Naive thymus-derived CD8-positive, alpha-beta T cell (primary cell): Measurements from ENCODE around the gene PACRG. TPM values are rescaled to one million over a fixed set of nuclear protein-coding genes. Genes with fewer than 3 reads are reported as not detected.

ENCODE experiments used
- ATAC-seq, 2 donors: fragments of 150-1000 bp; cut with Tn5 transposase in 1 of 2; sonication (Bioruptor Pico), chemical (Tn5 transposase) in 1 of 2; 1 replicate in 1 of 2; 2 replicates in 1 of 2; pipeline ENCODE4 v1.10.0; 2021; ENCODE audit warnings: mild to moderate bottlenecking in 2 of 2, moderate library complexity in 2 of 2
- POLR2A ChIA-PET: fragments of 350-600 bp; sonication (Branson Sonifier 250); formaldehyde crosslinking; loops from one replicate; lab custom pipeline; 2021; ENCODE audit warnings: antibody characterized with exemption; lab: Charles Lee
- DNase-seq, 10 donors: peaks; one replicate each; pipeline versions ENCODE4 v3.0.0 to v3.0.0-alpha.2; 2020 to 2022
- H3K27ac Mint-ChIP-seq, 10 donors: one replicate each; pipeline ENCODE4 v1.8.0; 2020 to 2022; ENCODE audit warnings: mild to moderate bottlenecking in 10 of 10, mixed read lengths in 10 of 10, moderate library complexity in 4 of 10, inconsistent platforms in 1 of 10
- H3K27me3 Mint-ChIP-seq, 5 donors: one replicate each; pipeline ENCODE4 v1.8.0; 2021 to 2022; ENCODE audit warnings: mixed read lengths in 5 of 5
- H3K36me3 Mint-ChIP-seq, 3 donors: one replicate each; pipeline ENCODE4 v1.8.0; 2020 to 2022; ENCODE audit warnings: mixed read lengths in 3 of 3, mild to moderate bottlenecking in 2 of 3, inconsistent platforms in 1 of 3
- H3K4me1 Mint-ChIP-seq, 4 donors: one replicate each; pipeline ENCODE4 v1.8.0; 2021 to 2022; ENCODE audit warnings: mixed read lengths in 4 of 4
- H3K4me3 Mint-ChIP-seq, 10 donors: one replicate each; pipeline ENCODE4 v1.8.0; 2020 to 2022; ENCODE audit warnings: mild to moderate bottlenecking in 10 of 10, mixed read lengths in 10 of 10, moderate library complexity in 6 of 10, inconsistent platforms in 1 of 10
- H3K9me3 Mint-ChIP-seq, 9 donors: one replicate each; pipeline ENCODE4 v1.8.0; 2020 to 2022; ENCODE audit warnings: mixed read lengths in 9 of 9, mild to moderate bottlenecking in 3 of 9, inconsistent platforms in 1 of 9, moderate library complexity in 1 of 9
- polyA plus RNA-seq, 3 donors: library from polyadenylated mRNA; unstranded; fragments of 300-500 nt; fragmentation: Illumina TruSeq; gene quantifications; one replicate each; pipeline ENCODE4 v1.2.3, GENCODE V29; 2021
- total RNA-seq, 8 experiments: library from RNA in 2 of 8; stranded (reverse) in 2 of 8; gene quantifications; one replicate each; pipeline ENCODE4 v1.2.3 and lab custom pipeline; 2021 to 2026

Gene PACRG
- total and polyA plus RNA-seq, 5 experiments from 2014 or later: 0.34 to 1.2 (median 0.83) TPM; not detected in 1

DNA sequence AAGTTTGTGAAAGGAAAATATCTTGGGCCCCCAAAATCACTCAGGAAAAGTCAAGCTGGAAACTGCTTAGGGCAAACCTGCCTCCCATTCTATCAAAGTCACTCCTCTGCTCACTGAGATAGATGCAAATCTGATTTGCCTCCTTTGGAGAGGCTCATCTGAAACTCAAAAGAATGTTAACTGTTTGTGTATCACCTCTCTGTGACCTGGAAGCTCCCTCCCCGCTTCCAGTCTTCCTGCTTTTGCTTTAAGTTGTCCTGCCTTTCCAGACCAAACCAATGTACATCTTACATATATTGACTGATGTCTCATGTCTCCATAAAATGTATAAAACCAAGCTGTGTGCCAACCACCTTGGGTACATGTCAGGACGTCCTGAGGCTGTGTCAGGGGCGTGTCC, 355.4 kb downstream of the PACRG start:
- no peak overlapping the region for H3K27ac Mint-ChIP-seq
- no peaks in the 10 kb centered on the region for H3K36me3 Mint-ChIP-seq
- DNase-seq (no peak), ATAC-seq (no peak)
- peaks cover 0 to 10% (median 1%) of the 10 kb centered on the region in 5 donors for H3K27me3 Mint-ChIP-seq
- H3K4me3 Mint-ChIP-seq: no peak overlapping the region
- POLR2A ChIA-PET: no interaction called here
- no peaks in the 10 kb centered on the region for H3K4me1 Mint-ChIP-seq
- peaks cover 0 to 20% (median 6%) of the 10 kb centered on the region in 9 donors for H3K9me3 Mint-ChIP-seq

DNA sequence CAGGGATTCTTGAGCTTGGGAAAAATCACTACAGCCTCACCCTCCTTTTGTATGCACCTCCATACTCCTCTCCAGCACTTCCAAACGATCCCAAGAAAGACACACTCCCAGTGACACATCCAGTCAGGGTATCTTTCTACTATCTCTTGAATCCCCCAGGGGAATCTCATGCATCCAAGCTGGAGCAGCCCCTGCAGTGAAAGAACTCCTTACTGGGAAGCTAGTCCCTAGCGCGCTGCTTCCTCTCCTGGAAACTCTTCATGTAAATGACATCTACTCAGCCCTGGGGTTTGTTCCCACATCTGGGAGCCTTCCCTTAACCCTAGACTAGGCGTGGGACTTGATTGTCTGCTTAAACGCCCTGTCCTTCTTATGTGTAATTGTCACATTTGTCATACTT, 357.7 kb downstream of the PACRG start:
- POLR2A ChIA-PET: no interaction called here
- no peaks in the 10 kb centered on the region for H3K36me3 Mint-ChIP-seq
- no peaks in the 10 kb centered on the region for H3K4me1 Mint-ChIP-seq
- DNase-seq: no peak
- H3K4me3 Mint-ChIP-seq: no peak overlapping the region
- H3K27me3 Mint-ChIP-seq: peaks cover 0 to 10% (median 1%) of the 10 kb centered on the region in 5 donors
- H3K9me3 Mint-ChIP-seq: peaks cover 0 to 12% (median 0%) of the 10 kb centered on the region in 9 donors
- H3K27ac Mint-ChIP-seq: no peak overlapping the region
- no peak for ATAC-seq

DNA sequence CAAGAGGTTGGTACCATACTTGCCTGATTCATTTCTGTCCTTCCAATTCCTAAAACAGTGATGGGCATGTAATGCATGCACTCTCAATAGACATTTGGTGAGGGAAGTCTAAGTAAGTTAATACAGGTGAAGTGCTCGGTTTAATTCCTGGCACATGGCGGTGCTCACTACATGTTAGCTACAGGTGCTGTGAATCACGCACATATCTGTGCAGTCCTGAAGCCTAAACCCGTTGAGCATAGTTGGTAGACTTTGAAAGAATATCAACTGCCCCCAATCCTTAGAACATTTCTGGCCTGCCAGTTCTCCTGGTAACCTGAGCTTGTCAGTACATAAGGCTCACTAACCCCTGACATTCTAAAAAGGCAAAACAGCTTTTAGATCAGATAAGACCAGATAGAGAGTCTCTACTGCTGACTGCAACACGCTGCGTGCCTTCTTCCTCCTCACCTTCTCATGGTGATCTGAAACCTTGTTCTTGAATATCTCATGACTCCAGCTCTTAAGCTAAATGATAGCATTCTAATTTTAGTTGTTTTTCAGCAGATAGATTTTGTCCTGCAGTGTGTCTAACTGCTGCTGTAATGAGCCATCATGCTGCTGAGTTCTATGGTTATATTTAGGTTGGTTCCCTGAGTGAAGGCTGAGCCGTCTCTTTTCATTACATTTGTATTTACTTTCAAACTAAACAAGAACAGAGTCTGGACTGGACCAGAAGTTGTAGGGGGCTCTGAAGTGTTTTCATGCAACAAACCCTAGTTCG, 358.3 kb downstream of the PACRG start:
- no peak for ATAC-seq
- DNase-seq: no peak
- Mint-ChIP-seq H3K27me3 (peaks cover 0 to 10% (median 1%) of the 10 kb centered on the region in 5 donors), H3K36me3 (no peaks in the 10 kb centered on the region), H3K9me3 (peaks cover 0 to 12% (median 0%) of the 10 kb centered on the region in 9 donors), H3K4me1 (no peaks in the 10 kb centered on the region), H3K27ac (no peak overlapping the region), H3K4me3 (no peak overlapping the region)
- POLR2A ChIA-PET: no interaction called here

DNA sequence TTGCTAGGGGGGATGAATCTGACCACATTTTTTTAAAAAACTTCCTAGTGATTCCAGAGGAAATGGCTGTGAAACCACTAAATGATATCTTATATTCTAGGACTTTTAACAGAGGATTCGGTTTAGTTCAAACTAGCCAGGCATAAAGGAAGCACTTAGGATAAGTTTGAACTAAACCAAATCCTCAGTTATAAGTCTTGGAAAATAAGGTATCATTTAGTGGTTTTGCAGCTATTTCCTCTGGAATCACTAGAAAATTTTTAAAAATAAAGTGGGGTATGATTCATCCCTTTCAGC, 358.8 kb downstream of the PACRG start:
- no peak for DNase-seq
- no peaks in the 10 kb centered on the region for H3K36me3 Mint-ChIP-seq
- H3K27ac Mint-ChIP-seq: no peak overlapping the region
- ATAC-seq: no peak
- H3K9me3 Mint-ChIP-seq: peaks cover 0 to 12% (median 0%) of the 10 kb centered on the region in 9 donors
- H3K4me3 Mint-ChIP-seq: no peak overlapping the region
- H3K27me3 Mint-ChIP-seq: peaks cover 0 to 10% (median 1%) of the 10 kb centered on the region in 5 donors
- POLR2A ChIA-PET: no interaction called here
- H3K4me1 Mint-ChIP-seq: no peaks in the 10 kb centered on the region

DNA sequence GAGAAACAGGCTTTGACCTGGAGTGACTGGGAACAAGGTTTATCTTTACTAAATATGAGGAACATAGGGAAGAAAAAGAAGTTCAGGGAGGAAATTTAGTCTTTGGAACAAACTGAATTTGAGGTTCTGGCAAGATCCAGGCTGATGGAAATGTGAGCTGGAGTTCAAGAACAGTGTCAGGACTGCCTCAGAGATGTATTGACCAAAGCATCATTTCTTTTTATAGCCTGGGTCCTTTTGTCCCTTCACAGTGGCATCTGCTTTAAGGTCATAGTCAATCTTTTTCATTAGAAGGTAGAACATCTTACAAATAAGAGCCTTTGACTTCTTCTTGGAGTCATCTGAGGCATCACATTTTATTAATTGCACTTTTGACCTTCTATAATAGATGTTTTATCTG, 360.2 kb downstream of the PACRG start:
- H3K27ac Mint-ChIP-seq: no peak overlapping the region
- ATAC-seq (no peak), DNase-seq (no peak)
- H3K4me3 Mint-ChIP-seq: no peak overlapping the region
- POLR2A ChIA-PET: no interaction called here
- H3K9me3 Mint-ChIP-seq: peaks cover 0 to 12% (median 0%) of the 10 kb centered on the region in 9 donors
- no peaks in the 10 kb centered on the region for H3K4me1 Mint-ChIP-seq
- H3K27me3 Mint-ChIP-seq: peaks cover 0 to 10% (median 1%) of the 10 kb centered on the region in 5 donors
- H3K36me3 Mint-ChIP-seq: no peaks in the 10 kb centered on the region

DNA sequence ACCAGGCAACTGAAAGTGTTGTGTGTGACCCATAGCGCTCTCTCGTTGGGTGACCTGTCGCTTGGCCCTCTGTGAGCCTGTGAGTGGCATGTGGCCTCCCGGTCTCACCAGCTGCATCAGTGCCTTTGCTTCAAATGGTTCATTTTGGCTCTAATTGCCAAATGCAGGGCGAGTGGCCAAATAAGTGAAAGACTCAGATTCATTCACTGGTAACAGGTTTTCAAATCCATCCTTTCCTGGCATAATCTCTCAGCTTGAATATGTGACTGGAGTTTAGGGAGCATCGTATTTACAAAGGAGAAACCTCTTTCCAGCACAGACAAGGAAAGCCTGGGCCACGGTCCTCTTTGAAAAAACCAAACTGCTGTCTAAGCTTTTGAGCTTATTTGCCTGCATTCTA, 365.1 kb downstream of the PACRG start:
- no peak overlapping the region for H3K4me3 Mint-ChIP-seq
- DNase-seq: no peak
- POLR2A ChIA-PET: no interaction called here
- no peaks in the 10 kb centered on the region for H3K27me3 Mint-ChIP-seq
- no peak for ATAC-seq
- no peaks in the 10 kb centered on the region for H3K36me3 Mint-ChIP-seq
- H3K9me3 Mint-ChIP-seq: peaks cover 0 to 4% (median 0%) of the 10 kb centered on the region in 9 donors
- H3K27ac Mint-ChIP-seq: no peak overlapping the region
- H3K4me1 Mint-ChIP-seq: no peaks in the 10 kb centered on the region

DNA sequence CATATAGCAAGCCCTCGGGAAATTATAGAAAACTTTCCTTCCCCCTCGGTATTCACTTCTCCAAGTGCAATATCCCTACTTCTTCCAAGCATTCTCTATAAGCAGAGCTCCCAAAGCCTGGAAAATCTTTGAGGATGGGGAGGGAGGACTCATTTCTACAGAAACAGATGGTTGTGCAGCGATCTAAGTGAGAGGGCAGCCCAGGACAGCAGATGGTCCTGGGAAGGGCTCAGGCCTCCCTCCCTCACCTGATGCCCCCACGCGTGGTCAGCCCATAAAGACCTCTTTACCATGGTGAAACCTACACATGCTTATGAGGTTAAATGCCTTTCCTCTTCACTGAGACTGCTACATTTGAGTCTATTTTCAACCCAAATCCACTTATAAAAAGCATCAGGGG, 367.1 kb downstream of the PACRG start:
- no peak overlapping the region for H3K4me3 Mint-ChIP-seq
- POLR2A ChIA-PET: no interaction called here
- H3K4me1 Mint-ChIP-seq: no peaks in the 10 kb centered on the region
- no peak overlapping the region for H3K27ac Mint-ChIP-seq
- DNase-seq (no peak), ATAC-seq (no peak)
- H3K27me3 Mint-ChIP-seq: peaks cover 0 to 2% (median 0%) of the 10 kb centered on the region in 5 donors
- H3K36me3 Mint-ChIP-seq: no peaks in the 10 kb centered on the region
- H3K9me3 Mint-ChIP-seq: peaks cover 0 to 5% (median 0%) of the 10 kb centered on the region in 9 donors

DNA sequence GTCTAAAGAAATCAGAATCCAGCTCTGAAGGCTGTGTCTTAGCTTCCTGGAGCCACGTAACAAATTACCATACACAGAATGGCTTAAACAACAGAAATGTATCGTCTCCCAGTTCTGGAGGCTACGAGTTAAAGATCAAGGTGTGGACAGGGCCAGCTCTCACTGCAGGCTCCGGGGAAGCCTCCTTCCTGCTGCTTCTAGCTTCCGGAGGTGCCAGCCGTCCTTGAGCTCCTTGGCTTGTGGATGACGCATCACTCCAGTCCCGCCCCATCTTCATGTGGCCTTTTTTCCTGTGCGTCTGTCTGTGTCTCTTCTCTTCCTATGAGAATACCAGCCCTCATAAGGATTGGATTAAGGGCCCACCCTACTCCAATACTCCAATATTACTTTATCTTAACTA, 367.6 kb downstream of the PACRG start:
- DNase-seq (no peak), ATAC-seq (no peak)
- H3K27me3 Mint-ChIP-seq: peaks cover 0 to 2% (median 0%) of the 10 kb centered on the region in 5 donors
- no peaks in the 10 kb centered on the region for H3K4me1 Mint-ChIP-seq
- POLR2A ChIA-PET: no interaction called here
- H3K4me3 Mint-ChIP-seq: no peak overlapping the region
- H3K27ac Mint-ChIP-seq: no peak overlapping the region
- H3K36me3 Mint-ChIP-seq: no peaks in the 10 kb centered on the region
- peaks cover 0 to 5% (median 0%) of the 10 kb centered on the region in 9 donors for H3K9me3 Mint-ChIP-seq

DNA sequence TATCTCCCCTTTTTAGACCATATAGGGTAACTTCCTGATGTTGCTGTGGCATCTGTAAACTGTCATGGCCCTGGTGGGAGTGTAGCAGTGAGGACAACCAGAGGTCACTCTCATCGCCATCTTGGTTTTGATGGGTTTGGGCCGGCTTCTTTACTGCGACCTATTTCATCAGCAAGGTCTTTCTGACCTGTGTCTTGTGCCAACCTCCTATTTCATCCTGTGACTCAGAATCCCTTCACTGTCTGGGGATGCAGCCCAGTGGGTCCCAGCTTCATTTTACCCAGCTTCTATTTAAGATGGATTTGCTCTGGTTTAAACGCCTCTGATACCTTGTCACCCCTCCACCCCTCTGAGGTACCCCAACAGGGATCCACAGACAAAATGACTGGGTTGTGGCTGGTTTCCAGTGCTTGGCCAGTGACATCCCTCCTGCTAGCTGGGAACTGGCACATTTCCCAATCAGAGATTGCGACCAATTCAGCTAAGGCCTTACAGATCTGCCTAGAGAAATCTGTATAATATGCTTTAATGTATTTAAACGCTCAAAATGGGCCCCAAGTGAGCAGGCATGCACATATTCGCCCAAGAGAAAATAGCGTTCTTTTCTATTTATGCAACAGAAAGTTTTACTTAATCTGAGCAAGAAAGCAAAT, 371.2 kb downstream of the PACRG start:
- POLR2A ChIA-PET: no interaction called here
- no peak overlapping the region for H3K27ac Mint-ChIP-seq
- no peaks in the 10 kb centered on the region for H3K36me3 Mint-ChIP-seq
- DNase-seq (no peak), ATAC-seq (no peak)
- H3K4me3 Mint-ChIP-seq: no peak overlapping the region
- H3K9me3 Mint-ChIP-seq: peaks cover 0 to 17% (median 0%) of the 10 kb centered on the region in 9 donors
- H3K4me1 Mint-ChIP-seq: no peaks in the 10 kb centered on the region
- peaks cover 0 to 2% (median 0%) of the 10 kb centered on the region in 5 donors for H3K27me3 Mint-ChIP-seq

DNA sequence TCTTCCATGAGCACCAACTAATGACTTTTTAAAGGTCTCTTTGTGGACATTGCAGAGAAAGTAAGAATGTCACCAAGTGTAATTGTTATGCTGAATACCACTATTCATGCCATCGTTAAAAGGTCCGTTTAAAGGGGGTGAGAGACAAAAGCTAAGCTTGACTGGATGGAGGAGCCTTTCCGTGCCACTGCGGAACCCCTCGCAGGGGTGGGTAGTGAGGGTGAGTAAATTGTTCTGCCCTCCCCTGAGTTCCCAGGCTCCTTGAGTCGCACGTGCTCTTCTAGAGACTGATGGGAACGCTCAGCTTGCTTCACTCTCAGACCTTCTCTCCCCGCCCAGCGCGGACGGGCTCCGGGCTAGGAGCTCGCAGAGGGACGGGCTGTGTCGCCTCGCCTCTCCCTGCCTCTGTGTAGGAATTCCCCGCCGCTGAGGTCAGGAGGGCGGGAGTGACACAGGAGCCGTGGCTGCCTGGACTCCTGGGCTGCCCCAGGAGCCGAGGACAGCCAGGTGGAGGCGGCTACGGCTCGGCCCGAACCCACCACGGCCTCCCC, 371.9 kb downstream of the PACRG start:
- no peaks in the 10 kb centered on the region for H3K36me3 Mint-ChIP-seq
- H3K4me1 Mint-ChIP-seq: no peaks in the 10 kb centered on the region
- ATAC-seq: no peak
- H3K4me3 Mint-ChIP-seq: no peak overlapping the region
- peaks cover 0 to 22% (median 0%) of the 10 kb centered on the region in 9 donors for H3K9me3 Mint-ChIP-seq
- H3K27ac Mint-ChIP-seq: no peak overlapping the region
- DNase-seq: no peak
- peaks cover 0 to 2% (median 0%) of the 10 kb centered on the region in 5 donors for H3K27me3 Mint-ChIP-seq
- POLR2A ChIA-PET: no interaction called here

DNA sequence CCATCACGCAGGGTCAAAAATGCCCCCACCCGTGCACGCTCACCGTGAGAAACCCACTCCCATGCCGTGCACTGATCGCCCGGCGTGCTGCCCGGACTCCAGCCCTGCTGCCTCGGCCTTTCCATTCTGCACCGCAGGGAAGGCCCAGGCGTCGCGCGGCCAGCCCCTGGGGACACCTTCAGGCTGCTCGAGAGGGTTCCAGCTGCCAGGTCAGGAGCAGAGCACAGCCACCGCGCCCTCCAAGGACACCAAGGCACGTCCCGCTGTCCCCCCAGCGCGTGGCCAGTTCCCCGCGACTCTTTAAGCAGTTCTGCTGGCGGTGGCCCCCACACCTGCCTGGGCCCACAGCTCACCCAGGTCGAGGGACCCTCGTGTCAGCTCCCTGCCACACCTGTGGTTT, 372.5 kb downstream of the PACRG start:
- H3K27me3 Mint-ChIP-seq: peaks cover 0 to 2% (median 0%) of the 10 kb centered on the region in 5 donors
- POLR2A ChIA-PET: no interaction called here
- no peaks in the 10 kb centered on the region for H3K4me1 Mint-ChIP-seq
- peaks cover 0 to 24% (median 0%) of the 10 kb centered on the region in 9 donors for H3K9me3 Mint-ChIP-seq
- no peak overlapping the region for H3K4me3 Mint-ChIP-seq
- DNase-seq (no peak), ATAC-seq (no peak)
- H3K27ac Mint-ChIP-seq: no peak overlapping the region
- H3K36me3 Mint-ChIP-seq: no peaks in the 10 kb centered on the region

DNA sequence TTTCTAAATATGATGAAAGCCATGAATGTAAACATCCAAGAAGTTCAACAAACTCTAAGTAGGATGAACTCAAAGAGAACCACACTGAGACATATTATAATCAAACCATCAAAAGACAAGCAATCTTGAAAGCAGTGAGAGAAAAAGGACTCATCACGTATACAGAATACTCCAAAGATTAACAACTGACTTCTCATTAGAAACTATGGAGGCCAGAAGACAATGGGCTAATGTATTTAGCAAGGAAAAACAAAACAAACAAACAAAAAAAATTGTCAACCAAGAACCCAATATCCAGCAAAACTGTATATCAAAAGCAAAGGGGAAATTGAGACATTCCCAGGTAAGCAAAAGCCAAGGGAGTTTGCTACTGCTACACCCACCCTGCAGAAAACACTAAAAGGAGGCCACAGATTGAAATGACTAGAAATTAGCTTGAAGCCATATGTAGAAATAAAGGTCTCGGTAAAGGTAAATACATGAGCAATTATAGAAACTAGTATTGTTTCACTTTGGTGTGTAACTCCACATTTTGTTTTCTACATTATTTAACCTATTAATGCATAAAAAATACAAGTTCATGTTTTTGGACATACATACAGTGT, 385.7 kb downstream of the PACRG start:
- ATAC-seq (no peak), DNase-seq (no peak)
- POLR2A ChIA-PET: no interaction called here
- Mint-ChIP-seq H3K9me3 (peaks cover 5 to 55% (median 26%) of the 10 kb centered on the region in 9 donors), H3K27ac (no peak overlapping the region), H3K27me3 (peaks cover 0 to 16% (median 0%) of the 10 kb centered on the region in 5 donors), H3K36me3 (peaks cover 0 to 12% (median 7%) of the 10 kb centered on the region in 3 donors), H3K4me3 (no peak overlapping the region), H3K4me1 (no peaks in the 10 kb centered on the region)

DNA sequence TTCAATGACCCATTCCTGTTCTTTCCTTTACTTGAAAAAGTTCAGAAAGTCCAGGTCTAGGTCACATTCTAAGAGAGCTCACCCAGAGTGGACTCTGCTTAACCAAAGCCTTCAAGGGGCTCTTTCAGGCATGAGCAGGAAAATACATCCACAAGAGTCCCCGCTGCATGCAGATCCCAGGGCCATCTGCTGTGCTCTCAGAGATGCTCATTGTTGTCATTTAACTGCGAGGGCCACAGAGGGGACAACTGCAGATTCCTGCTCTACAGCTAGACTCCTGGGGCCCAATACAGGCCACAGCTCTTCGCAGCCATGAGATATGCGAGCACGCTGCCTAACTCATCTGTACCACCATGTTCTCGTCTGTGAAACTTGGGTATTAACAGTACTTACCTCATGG, 391.2 kb downstream of the PACRG start:
- no peak for ATAC-seq

More for the DNA sequence above, 391.2 kb downstream of the PACRG start:
- Mint-ChIP-seq H3K27me3 (peaks cover 0 to 9% (median 0%) of the 10 kb centered on the region in 5 donors), H3K36me3 (no peaks in the 10 kb centered on the region), H3K4me3 (no peak overlapping the region), H3K4me1 (no peaks in the 10 kb centered on the region), H3K27ac (no peak overlapping the region), H3K9me3 (peaks cover 0 to 17% (median 10%) of the 10 kb centered on the region in 9 donors)
- DNase-seq: no peak
- POLR2A ChIA-PET: no interaction called here
